Measurements from ENCODE around the gene WDR17.
"Not testable (repeated sequence)": the region's sequence is repeated elsewhere in the genome, so short reads cannot be mapped to it uniquely, and the experiment has no call there.

Gene WDR17

DNA sequence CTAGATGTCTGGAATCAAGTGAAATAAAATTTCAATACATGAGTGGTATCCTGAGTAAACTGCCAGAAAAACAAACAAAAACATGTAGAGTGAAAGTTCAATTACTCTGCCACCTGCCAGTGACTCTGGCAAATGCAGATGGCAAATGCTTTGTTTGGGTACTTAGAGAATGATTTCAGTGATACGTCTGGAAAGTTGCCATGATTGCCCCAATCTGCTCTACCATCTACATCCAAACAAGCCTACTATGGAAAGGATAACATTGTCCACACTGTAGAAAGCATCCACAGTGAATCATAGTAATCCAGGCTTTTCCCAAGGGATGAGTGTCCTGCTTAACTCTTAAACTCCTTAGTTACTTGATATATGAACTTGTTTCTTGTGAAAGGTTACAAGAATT lies 126.3 kb downstream of the WDR17 start:
- DNase-seq (ENCODE audit: low read depth) = no peak

- DNase-seq (ENCODE audit: low read depth) = no peak
Measured at GRCh38 chr4:176193126-176193525, 127.5 kb downstream of the WDR17 start.

GRCh38 chr4:176193938-176194337 lies 128.3 kb downstream of the WDR17 start:
- peak; percentile 52 for DNase-seq (ENCODE audit: low read depth)

- peak; percentile 90 for DNase-seq (ENCODE audit: low read depth)
Measured at GRCh38 chr4:176195184-176195978, 129.7 kb downstream of the WDR17 start, which contains the start of gene SPATA4. TSS of gene SPATA4 (minus strand) at chr4:176195585. CDS start at chr4:176195562, 23 bp downstream.

DNA sequence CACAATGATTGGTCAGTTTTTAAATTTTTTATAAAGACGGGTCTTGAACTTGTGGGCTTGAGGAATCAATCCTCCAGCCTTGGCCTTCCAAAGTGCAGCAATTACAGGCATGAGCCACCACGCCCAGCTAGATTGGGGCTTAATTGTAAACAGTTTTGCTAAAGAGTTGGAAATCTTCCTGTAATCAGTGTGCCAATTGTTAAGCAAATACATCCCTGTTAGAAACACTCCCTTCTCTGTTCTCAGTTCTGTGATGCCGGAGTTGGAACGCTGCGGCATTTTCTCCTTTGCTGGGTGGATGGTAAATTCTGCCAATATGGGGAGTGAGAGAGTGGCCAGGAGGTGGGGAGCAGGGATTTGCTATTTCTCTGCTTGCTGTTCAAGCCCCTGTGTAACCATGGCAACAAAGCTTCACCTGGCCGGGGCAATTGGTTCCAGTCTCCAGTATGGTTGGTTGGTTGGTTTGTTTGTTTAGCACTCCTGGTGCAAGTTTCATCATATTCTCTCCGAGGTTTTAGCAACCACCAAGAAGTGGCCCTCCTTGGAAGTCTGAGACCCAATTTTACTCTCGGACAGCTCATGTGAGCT lies 132.8 kb downstream of the WDR17 start:
- DNase-seq (ENCODE audit: low read depth) = no peak

GRCh38 chr4:176205299-176205698 lies 139.7 kb downstream of the WDR17 start:
- no peak for DNase-seq (ENCODE audit: low read depth)

GRCh38 chr4:176207839-176208238 lies 142.2 kb downstream of the WDR17 start:
- DNase-seq (ENCODE audit: low read depth) = no peak

GRCh38 chr4:176209535-176209934 lies 143.9 kb downstream of the WDR17 start:
- no peak for DNase-seq (ENCODE audit: low read depth)

GRCh38 chr4:176210101-176210500 lies 144.5 kb downstream of the WDR17 start:
- no peak for DNase-seq (ENCODE audit: low read depth)

- no peak for DNase-seq (ENCODE audit: low read depth)
Measured at GRCh38 chr4:176210579-176211296, 145.1 kb downstream of the WDR17 start.

DNA sequence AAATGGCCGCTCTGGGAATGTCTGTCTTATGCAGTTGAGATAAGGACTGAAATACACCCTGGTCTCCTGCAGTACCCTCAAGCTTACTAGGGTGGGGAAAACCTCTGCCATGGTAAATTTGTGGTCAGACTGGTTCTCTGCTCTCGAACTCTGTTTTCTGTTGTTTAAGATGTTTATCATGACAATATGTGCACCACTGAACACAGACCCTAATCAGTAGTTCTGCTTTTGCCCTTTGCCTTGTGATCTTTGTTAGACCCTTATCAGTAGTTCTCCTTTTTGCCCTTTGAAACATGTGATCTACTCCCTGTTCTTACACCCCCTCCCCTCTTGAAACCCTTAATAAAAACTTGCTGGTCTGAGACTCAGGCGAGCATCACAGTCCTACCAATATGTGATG lies 146.7 kb downstream of the WDR17 start:
- DNase-seq (ENCODE audit: low read depth) = not testable (repeated sequence)

GRCh38 chr4:176217510-176217909 lies 151.9 kb downstream of the WDR17 start:
- DNase-seq (ENCODE audit: low read depth) = no peak

GRCh38 chr4:176222149-176222548 lies 156.5 kb downstream of the WDR17 start:
- no peak for DNase-seq (ENCODE audit: low read depth)

- DNase-seq (ENCODE audit: low read depth) = no peak
Measured at GRCh38 chr4:176223561-176223960, 157.9 kb downstream of the WDR17 start.

GRCh38 chr4:176226736-176227135 lies 161.1 kb downstream of the WDR17 start:
- no peak for DNase-seq (ENCODE audit: low read depth)

GRCh38 chr4:176229645-176230044 lies 164.0 kb downstream of the WDR17 start:
- DNase-seq (ENCODE audit: low read depth) = no peak

Measured in activated T-cell treated with anti-CD3 and anti-CD28 coated beads for 24 hours (primary cell).